Type B pancreatic cell (in vitro differentiated cells): ENCODE data around the gene RPS6KA4. TPM values are rescaled to one million over a fixed set of nuclear protein-coding genes. Genes with fewer than 3 reads are reported as not detected.

Experiments used
- DNase-seq: peaks from one replicate; pipeline ENCODE4 v3.0.0; 2021; ENCODE audit warnings: mixed read lengths; ENCODE audit not compliant: unreplicated experiment; ENCODE audit errors: extremely low spot score
- H3K27ac Mint-ChIP-seq: 2 replicates; pipeline ENCODE4 v1.8.0; 2021; ENCODE audit warnings: mild to moderate bottlenecking, mixed read lengths
- H3K27me3 Mint-ChIP-seq: 2 replicates; pipeline ENCODE4 v1.8.0; 2021; ENCODE audit warnings: mixed read lengths
- H3K36me3 Mint-ChIP-seq: 2 replicates; pipeline ENCODE4 v1.8.0; 2021; ENCODE audit warnings: mixed read lengths
- H3K4me1 Mint-ChIP-seq: one replicate; pipeline ENCODE4 v1.8.0; 2021; ENCODE audit warnings: mixed read lengths; ENCODE audit not compliant: unreplicated experiment
- H3K4me3 Mint-ChIP-seq: 2 replicates; pipeline ENCODE4 v1.8.0; 2021; ENCODE audit warnings: mild to moderate bottlenecking, mixed read lengths
- H3K9me3 Mint-ChIP-seq: 2 replicates; pipeline ENCODE4 v1.8.0; 2021; ENCODE audit warnings: mixed read lengths
- total RNA-seq: library from RNA; stranded (reverse); gene quantifications from 2 replicates; pipeline ENCODE4 v1.2.1, GENCODE V29; 2021; ENCODE audit warnings: low replicate concordance
- TF ChIP-seq, protein P1 (sequence below): fragments of 200-600 bp; sonication (generic); conservative IDR thresholded peaks from 2 replicates; pipeline ENCODE4 v1.5.0; 2021; ENCODE audit warnings: antibody characterized with exemption, mild to moderate bottlenecking

Gene RPS6KA4
- total RNA-seq, 1 donor from 2014 or later: 26.4 TPM

DNA sequence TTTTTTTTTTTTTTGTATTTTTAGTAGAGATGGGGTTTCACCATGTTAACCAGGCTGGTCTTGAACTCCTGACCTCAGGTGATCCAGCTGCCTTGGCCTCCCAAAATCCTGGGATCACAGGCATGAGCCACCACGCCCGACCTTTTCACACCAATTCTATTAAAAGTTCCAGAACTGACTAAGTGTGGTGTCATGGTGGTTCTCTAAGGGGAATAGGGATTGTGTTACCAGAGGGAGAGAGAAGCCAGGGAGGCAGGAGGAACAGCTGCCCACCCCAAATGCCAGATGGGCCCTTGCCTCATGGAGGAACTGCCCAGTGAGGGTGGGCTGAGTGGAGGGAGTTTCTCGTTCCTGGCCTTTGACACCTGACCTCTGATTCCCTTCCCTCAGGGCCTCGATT lies 5.9 kb downstream of the RPS6KA4 start:
- DNase-seq: no peak
- H3K4me1 Mint-ChIP-seq: peaks cover 6% of the 10 kb centered on the region
- H3K27ac Mint-ChIP-seq: no peak overlapping the region
- H3K4me3 Mint-ChIP-seq: no peak overlapping the region
- H3K36me3 Mint-ChIP-seq: peaks cover 20% of the 10 kb centered on the region
- TF ChIP-seq, protein P1, sequence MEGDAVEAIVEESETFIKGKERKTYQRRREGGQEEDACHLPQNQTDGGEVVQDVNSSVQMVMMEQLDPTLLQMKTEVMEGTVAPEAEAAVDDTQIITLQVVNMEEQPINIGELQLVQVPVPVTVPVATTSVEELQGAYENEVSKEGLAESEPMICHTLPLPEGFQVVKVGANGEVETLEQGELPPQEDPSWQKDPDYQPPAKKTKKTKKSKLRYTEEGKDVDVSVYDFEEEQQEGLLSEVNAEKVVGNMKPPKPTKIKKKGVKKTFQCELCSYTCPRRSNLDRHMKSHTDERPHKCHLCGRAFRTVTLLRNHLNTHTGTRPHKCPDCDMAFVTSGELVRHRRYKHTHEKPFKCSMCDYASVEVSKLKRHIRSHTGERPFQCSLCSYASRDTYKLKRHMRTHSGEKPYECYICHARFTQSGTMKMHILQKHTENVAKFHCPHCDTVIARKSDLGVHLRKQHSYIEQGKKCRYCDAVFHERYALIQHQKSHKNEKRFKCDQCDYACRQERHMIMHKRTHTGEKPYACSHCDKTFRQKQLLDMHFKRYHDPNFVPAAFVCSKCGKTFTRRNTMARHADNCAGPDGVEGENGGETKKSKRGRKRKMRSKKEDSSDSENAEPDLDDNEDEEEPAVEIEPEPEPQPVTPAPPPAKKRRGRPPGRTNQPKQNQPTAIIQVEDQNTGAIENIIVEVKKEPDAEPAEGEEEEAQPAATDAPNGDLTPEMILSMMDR: no peak
- H3K27me3 Mint-ChIP-seq: no peaks in the 10 kb centered on the region
- H3K9me3 Mint-ChIP-seq: peaks cover 6% of the 10 kb centered on the region

DNA sequence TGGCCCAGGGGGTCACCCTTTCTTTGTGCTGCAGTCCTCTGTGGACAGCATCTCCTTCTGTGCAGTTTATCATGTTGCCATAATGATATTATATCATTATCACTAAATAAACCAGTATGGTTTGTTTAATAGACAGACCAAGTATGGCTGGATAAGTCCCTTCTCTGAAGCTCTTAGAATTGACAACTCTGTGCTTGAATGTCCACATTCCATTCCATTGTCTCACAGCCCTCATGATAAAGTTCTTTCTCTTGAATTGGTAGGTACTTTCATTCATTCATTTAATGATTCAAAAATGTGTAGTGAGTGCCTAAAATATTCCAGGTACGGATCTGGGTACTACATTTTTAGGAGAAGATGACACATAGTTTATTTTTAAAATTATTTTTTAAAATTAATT lies 7.8 kb downstream of the RPS6KA4 start:
- peaks cover 22% of the 10 kb centered on the region for H3K36me3 Mint-ChIP-seq
- H3K9me3 Mint-ChIP-seq: peaks cover 6% of the 10 kb centered on the region
- DNase-seq: no peak
- peak overlapping the region; percentile 51 for H3K4me3 Mint-ChIP-seq
- H3K27me3 Mint-ChIP-seq: no peaks in the 10 kb centered on the region
- peak overlapping the region; percentile 81 for H3K27ac Mint-ChIP-seq
- TF ChIP-seq, protein P1: no peak
- H3K4me1 Mint-ChIP-seq: peaks cover 5% of the 10 kb centered on the region

DNA sequence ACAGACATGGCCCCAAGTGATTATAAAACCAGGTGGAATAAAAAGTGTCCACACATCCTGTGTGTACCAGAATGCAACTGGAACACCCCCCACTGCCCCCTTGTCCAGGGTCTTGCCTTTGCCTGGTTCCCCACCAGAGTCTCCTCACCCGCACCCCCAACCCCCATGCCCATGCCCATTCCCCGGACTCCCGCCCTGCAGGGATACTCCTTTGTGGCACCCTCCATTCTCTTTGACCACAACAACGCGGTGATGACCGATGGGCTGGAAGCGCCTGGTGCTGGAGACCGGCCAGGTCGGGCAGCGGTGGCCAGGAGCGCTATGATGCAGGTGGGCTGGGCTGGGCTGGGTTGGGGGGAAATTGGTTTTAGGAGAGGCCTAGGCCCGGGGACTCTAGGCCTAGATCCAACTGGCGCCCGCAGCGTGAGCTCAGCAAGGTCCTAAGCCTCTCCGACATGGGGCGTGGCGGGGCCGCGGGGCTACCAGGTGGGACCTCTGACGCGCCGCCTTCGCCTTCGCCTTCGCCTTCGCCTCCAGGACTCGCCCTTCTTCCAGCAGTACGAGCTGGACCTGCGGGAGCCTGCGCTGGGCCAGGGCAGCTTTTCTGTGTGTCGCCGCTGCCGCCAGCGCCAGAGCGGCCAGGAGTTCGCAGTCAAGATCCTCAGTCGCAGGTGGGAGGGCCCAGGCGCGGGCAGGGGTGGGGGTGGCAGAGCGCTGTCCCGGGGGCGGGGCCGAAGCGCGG lies 9.1 kb downstream of the RPS6KA4 start:
- H3K27ac Mint-ChIP-seq: no peak overlapping the region
- peaks cover 6% of the 10 kb centered on the region for H3K9me3 Mint-ChIP-seq
- no peak overlapping the region for H3K4me3 Mint-ChIP-seq
- H3K27me3 Mint-ChIP-seq: no peaks in the 10 kb centered on the region
- H3K36me3 Mint-ChIP-seq: peaks cover 16% of the 10 kb centered on the region
- no peak for DNase-seq
- TF ChIP-seq, protein P1: no peak
- peaks cover 5% of the 10 kb centered on the region for H3K4me1 Mint-ChIP-seq

DNA sequence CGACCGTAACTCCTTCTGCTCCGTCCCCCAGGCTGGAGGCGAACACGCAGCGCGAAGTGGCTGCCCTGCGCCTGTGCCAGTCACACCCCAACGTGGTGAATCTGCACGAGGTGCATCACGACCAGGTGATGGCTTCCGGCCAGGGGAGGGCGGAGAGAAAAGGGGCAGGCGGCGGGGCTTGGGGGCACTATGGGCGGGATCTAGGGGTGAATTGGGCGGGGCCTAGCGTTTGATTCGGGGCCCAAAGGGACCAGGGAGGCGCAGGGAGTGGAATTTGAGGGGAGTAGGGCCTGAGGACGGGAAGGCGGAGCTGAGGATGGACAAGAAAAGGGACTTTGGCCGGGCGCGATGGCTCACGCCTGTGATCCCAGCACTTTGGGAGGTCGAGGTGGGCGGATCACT lies 9.7 kb downstream of the RPS6KA4 start:
- peaks cover 5% of the 10 kb centered on the region for H3K4me1 Mint-ChIP-seq
- H3K36me3 Mint-ChIP-seq: peaks cover 15% of the 10 kb centered on the region
- DNase-seq: no peak
- peaks cover 6% of the 10 kb centered on the region for H3K9me3 Mint-ChIP-seq
- no peak overlapping the region for H3K4me3 Mint-ChIP-seq
- H3K27ac Mint-ChIP-seq: no peak overlapping the region
- TF ChIP-seq, protein P1: no peak
- no peaks in the 10 kb centered on the region for H3K27me3 Mint-ChIP-seq

DNA sequence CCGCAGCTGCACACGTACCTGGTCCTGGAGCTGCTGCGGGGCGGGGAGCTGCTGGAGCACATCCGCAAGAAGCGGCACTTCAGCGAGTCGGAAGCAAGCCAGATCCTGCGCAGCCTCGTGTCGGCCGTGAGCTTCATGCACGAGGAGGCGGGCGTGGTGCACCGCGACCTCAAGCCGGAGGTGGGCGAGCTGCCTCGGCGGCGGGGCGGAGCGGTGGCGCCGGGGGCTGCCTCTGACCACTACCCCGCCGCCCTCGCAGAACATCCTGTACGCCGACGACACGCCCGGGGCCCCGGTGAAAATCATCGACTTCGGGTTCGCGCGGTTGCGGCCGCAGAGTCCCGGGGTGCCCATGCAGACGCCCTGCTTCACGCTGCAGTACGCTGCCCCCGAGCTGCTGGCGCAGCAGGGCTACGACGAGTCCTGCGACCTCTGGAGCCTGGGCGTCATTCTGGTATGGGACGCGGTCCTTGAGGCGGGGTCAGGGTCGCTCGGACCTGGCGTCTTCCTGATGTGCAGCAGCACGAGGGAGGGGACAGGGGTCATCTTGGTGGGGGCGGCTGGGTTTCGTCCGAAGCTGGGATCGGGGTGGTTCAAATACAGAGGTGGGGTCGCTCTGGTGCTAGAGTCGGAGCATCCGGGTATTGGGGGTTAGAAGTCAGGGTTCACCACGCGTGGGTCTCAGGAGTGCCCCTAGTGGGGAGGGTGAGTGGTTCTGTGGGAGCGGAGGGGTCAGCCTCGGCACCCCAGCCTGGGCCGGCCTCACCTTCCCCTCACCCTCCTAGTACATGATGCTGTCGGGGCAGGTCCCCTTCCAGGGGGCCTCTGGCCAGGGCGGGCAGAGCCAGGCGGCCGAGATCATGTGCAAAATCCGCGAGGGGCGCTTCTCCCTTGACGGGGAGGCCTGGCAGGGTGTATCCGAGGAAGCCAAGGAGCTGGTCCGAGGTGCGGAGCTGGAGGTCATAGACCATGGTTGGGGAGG lies 10.8 kb downstream of the RPS6KA4 start:
- no peak for DNase-seq
- H3K27ac Mint-ChIP-seq: no peak overlapping the region
- H3K4me1 Mint-ChIP-seq: peaks cover 5% of the 10 kb centered on the region
- peaks cover 10% of the 10 kb centered on the region for H3K36me3 Mint-ChIP-seq
- TF ChIP-seq, protein P1: no peak
- H3K4me3 Mint-ChIP-seq: no peak overlapping the region
- no peaks in the 10 kb centered on the region for H3K27me3 Mint-ChIP-seq
- H3K9me3 Mint-ChIP-seq: peaks cover 6% of the 10 kb centered on the region
